Superior temporal gyrus (tissue), 1 donor: ENCODE data around the gene CEP72.
"Not testable (repeated sequence)": the region's sequence is repeated elsewhere in the genome, so short reads cannot be mapped to it uniquely, and the experiment has no call there.

Experiments
- DNase-seq: peaks from one replicate; pipeline ENCODE4 v3.0.0-alpha.2; 2016; ENCODE audit errors: extremely low spot score

CEP72 gene, protein sequence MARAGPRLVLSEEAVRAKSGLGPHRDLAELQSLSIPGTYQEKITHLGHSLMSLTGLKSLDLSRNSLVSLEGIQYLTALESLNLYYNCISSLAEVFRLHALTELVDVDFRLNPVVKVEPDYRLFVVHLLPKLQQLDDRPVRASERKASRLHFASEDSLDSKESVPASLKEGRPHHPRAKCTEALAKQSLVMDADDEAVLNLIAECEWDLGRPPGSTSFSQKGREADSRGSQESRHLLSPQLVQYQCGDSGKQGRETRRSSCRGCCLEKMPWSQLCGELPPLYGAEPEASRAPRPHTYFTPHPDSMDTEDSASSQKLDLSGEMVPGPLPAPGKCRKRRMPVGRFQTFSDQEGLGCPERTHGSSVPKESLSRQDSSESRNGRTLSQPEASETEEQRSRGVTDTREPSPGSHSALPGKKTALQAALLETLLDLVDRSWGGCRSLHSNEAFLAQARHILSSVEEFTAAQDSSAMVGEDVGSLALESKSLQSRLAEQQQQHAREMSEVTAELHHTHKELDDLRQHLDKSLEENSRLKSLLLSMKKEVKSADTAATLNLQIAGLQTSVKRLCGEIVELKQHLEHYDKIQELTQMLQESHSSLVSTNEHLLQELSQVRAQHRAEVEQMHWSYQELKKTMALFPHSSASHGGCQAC

GRCh38 chr5:611731-612486 lies at the start of gene CEP72:
CEP72 (plus strand) TSS chr5:612340; CDS start chr5:612362, 22 bp downstream.
- peak; percentile 84 for DNase-seq

GRCh38 chr5:565782-566440 lies 46.2 kb upstream of the CEP72 start:
- DNase-seq, result no peak

DNA sequence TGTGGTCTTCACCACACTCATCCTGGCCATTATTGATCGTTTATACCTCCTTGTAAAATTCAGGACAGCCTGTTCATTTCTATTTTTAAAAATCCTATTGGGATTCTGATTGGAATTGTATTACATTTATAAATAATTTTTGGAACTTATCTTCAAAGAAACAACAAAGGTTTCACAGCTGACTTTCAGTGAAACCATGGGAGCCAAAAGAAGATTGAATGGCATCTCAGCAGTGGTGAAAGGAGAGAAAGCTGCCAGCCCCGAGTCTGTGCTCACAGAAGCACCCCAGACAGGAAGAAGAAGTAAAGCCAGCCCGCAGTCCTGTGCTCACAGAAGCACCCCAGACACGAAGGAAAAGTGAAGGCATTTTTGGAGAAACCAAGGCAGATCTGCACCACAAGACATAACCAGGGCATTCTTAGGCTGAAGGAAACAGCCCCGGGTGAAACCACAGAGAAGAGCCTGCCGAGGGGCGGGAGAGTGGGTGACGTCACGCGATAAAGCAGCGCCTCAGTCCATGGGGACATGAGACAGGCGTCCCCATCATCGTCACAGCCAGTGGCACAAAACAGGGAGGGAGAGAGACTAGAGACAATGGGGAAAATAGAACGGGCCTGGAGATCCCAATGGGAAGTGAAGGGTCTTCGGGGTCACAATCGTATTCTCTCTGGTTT lies 45.4 kb upstream of the CEP72 start:
- DNase-seq, result no peak

- no peak for DNase-seq
Measured at GRCh38 chr5:567664-568060, 44.5 kb upstream of the CEP72 start.

- no peak for DNase-seq
Measured at GRCh38 chr5:568061-568781, 43.9 kb upstream of the CEP72 start.

DNA sequence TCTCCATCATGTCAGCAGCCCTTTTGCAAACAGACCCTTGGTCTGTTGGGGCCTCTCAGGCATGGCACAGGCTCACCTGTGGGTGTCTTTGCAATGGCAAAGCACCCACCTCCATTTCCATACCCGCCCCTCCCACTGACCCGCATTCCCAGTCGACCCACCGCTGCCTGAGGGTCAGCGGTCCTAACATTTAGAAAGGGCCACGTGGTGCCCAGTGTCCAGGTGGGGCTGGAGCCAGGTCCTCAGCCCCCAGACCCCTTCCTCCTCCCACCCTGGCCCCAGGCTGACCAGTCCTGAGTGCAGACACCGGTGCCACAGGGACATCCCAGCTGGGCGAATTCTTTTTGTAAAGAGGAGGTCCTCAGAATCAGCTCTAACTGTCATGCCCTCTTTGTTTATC lies 43.3 kb upstream of the CEP72 start:
- no peak for DNase-seq

DNA sequence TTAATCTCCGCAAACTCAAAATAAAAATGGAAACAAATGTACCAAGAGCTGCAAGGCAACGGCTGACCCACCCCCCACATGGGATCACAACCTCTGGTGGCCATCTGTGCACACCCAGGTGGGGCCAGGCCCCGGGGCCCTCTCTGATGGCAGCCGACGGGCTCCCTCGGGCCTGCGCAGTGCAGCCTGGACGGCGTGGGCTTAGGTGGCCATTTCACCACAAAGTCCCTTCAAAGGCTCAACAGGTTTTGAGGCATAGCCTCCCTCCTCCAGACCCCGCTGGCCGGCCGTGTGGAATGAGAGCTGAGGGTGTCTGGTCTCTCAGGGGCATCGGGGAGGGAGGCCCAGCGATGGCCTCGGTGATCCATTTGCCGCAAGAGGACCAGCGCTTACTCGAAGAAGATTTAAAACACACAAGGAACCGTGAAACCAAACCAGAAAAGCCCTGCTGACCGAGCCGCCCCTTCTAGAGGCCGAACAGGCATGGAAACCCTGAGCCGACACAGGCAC lies 42.7 kb upstream of the CEP72 start:
- DNase-seq, result no peak

DNA sequence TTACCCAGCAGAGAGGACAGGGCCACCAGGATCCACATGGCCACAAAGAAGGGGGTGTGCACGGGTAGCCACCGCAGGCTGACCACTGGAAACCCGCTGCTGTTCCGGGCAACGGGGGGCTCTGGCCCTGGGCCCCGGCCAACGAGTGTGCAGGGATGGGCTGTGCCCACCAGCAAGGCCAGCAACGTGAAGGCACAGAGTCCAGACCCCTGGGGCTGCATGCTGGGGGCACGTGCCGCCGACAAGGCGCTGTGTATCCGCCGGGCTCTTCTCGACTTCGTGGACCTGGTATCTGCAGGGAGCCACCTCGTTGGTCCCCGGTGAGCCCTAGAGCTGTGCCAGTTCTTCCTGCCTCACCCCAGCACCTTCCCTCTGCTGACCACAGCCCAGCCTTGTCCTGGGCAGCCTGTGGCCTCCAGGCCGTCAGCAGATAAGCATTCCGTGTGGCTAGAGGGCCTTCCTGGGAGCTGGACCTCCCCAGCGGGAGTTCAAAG lies 42.2 kb upstream of the CEP72 start:
- DNase-seq, result no peak

DNA sequence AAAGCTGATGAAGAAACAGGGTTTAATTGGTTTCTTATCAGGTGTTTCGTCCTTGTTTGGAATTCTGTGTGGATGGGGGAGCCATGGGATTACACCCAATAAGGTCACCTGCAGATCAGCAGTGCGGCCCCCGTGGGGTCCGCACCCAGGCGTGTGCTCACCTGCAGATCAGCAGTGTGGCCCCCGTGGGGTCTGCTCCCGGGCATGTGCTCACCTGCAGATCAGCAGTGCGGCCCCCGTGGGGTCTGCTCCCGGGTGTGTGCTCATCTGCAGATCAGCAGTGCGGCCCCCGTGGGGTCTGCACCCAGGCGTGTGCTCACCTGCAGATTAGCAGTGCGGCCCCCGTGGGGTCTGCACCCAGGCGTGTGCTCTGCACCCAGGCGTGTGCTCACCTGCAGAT lies 41.7 kb upstream of the CEP72 start:
- no peak for DNase-seq

DNA sequence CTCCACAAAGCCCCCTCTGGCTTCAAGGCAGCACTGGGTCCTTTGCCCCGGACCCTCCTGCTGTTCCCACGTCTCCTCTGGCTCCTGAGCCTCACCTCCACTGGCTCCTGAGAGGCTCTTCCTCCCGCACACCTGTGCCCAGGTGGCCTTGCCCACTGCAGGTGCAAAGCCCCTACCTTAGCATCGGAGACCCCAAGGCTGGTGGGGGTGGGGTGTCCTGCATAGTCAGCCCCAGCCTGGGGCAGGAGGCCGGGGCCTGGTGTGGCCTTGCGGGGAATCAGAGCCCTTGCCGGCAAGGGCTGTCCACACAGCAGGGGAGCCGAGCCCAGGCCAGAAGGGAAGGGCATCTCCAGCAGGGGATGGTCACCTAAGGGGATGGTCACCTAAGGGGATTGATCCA lies 41.3 kb upstream of the CEP72 start:
- no peak for DNase-seq

GRCh38 chr5:571791-572190 lies 40.3 kb upstream of the CEP72 start:
- no peak for DNase-seq

GRCh38 chr5:572398-573019 lies 39.6 kb upstream of the CEP72 start:
- DNase-seq, result no peak

DNA sequence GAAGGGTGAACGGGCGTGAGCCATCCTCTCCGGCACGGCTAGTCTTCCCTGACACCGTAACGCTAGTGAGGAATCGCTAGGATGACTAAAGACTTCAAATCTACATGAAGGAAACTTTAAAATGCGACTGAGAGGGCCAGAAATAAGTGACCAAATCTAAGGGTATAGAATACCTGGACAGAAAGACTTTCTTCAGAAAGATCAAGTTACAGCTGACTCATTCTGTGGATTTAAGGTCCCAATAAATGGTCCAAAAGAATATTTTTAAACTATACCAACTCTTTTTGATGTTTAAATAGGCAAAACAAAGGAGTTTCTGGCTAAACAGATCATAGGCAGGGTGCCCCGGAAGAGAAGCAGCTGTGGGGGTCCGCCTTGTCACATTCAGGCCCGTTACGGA lies 38.9 kb upstream of the CEP72 start:
- no peak for DNase-seq

DNA sequence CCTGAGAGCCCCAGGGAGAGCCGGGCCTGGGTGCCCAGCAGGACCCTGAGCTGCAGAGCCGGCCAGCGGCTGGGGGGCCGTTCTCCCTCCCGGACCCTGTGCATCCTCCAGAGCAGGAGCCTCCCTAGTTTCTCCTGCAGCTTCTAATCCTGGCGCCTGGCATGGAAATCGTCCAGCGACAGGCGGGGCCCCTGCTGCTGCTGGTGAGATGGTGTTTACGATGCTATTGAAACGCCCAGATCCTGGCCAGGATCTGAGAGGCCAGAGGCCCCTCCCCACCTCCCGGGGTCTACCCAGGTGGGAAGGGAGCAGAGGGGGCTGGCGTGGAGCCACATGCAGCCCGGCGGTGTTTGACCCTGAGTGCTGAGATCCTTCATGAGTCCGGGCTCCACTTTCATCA lies 38.2 kb upstream of the CEP72 start:
- DNase-seq, result no peak

GRCh38 chr5:574906-575305 lies 37.2 kb upstream of the CEP72 start:
- no peak for DNase-seq

DNA sequence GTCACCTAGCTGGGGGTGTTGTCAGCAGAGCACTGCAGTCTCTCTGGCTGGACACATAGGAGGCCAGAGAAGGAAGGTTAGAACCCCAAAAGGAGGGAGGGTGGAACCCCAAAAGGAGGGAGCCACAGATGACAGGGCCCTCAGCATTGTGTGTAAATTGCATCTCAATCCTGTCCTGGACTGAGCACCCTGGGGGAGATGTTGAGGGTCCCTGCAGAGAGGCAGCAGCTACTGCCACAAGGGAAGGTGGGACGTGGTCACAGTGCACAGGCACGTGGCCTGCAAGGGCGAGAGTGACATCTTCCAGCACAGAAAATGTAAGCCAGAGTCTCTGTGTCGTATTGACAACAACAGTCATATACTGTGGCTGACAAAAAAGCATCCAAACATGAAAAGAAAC lies 36.5 kb upstream of the CEP72 start:
- DNase-seq, result no peak

GRCh38 chr5:577214-577613 lies 34.9 kb upstream of the CEP72 start:
- not testable (repeated sequence) for DNase-seq

DNA sequence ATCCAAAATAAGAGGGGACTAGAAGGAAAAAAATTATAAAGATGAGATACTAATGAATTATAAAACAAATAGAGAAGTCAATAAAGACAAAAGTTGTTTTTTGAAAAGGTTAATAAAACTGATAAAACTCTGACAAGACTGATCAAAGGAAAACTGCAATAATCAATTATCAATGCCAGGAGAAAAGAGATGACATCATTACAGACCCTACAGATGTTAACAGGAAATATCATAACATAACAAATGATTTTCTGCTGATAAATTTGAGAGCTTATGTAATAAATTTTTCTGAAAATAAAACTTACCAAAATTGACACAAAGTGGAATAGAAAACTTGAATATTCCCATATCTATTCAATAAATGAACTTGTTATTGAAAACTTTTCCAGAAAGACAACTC lies 34.3 kb upstream of the CEP72 start:
- DNase-seq, result no peak

DNA sequence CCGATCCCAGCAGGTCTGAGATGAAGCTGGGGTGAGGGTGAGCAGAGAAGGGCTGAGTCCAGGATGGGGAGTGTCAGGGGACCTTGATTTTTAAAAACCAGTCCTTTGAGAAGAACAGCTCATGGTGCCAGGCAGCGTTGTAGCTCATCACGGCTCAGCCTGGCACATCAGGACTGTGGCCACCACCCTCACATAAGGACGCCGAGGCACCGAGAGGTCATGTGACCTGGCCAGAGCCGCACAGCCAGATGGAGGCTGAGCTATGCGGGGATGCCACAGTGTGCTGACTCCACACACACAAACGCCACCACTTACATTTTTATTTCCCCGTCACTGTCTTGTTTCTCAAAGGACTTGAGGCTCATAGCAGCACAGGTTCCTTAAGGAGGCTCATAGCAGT lies 32.9 kb upstream of the CEP72 start:
- no peak for DNase-seq

GRCh38 chr5:579746-580366 lies 32.3 kb upstream of the CEP72 start:
- DNase-seq, result no peak
